GM18508 (cell line): ENCODE measurements around the gene AUH.

Experiments used
- ATAC-seq: cut with Tn5 transposase; IDR thresholded peaks from one replicate; pipeline ENCODE4 v1.9.1; 2021; ENCODE audit warnings: moderate number of reproducible peaks; ENCODE audit not compliant: insufficient read depth, unreplicated experiment

The AUH gene

DNA sequence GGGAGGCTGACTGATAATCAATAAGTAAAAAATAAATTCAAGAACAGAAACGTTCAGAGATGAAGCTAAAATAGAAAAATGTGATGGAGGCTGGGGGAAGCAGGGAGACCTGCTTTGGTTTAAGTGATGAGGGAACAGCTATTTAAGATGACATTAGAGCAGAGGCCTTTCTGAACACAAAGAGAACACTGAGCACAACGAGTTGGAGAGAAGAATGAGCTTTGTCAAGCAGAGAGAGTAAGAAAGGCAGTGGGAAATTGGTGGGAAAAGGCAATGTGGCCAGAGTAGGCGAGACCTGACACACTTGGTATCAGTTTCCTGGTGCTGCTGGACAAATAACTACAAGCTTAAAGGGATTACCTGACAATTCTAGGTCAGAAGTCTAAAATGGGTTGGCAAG lies 20.0 kb downstream of the AUH start:
- no peak for ATAC-seq

DNA sequence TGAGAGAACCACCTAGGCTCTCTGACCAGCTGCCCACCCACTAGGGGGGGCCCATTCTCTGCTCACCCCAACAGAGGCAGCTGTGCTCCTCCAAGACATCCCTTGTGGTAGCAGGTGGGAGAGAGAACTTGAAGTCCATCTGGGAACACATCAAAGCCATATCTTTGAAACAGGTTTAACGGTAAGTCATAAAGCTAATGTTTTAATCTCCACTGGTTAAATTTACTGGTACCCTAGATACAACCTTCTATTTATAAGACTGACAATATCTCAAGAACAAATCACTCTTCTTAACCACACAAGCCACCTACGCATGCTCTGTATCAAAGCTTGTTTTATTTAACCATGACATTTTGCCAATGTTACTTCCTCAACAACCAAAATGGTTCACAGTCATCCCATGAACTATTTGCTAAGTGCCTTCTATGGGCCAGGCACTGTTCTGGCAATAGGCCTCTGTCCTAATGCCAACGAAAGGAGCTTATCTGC lies 20.4 kb downstream of the AUH start:
- ATAC-seq, result no peak

DNA sequence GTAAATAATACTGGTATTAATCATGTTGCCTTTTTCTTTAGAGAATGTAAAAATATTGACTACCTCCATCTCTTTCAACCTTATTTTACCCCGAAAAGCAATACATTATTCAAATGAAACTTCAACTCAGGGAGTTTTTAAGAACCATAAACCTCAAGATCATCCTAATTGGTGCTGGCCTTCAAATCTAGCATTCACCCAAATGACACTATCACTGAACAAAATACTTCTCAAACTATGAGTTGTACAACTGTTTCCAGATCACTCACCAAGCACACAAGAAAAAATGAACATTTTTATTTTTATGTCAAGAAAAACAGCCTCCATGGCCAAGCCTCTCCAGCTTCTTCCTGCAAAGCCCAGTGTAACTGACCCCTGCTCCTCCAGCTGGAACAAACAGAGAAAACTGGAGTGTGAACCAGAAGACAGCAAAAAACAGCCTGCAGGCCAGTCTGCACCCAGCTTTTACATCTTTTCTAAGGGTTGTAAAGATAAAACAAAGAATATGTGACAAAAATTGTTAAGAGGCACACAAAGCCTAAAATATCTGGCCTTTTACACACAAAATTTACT lies 21.2 kb downstream of the AUH start:
- no peak for ATAC-seq

DNA sequence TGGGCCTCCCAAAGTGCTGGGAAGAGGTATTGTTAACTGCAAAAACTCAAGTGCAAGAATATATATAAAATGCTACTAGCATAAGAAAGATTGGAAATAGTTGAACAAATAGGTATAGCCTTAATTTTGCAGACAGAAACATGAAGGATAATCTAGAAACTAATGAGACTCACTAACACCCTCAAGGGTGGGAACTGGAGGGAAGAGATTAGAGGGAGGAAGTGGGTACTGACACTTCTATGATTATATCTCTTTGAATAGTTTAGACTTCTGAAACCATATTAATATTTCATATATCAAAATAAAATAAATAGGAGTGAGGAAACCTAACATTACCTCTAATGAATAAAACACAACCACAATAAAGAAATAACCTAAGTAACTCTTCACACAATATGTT lies 23.0 kb downstream of the AUH start:
- ATAC-seq, result no peak

DNA sequence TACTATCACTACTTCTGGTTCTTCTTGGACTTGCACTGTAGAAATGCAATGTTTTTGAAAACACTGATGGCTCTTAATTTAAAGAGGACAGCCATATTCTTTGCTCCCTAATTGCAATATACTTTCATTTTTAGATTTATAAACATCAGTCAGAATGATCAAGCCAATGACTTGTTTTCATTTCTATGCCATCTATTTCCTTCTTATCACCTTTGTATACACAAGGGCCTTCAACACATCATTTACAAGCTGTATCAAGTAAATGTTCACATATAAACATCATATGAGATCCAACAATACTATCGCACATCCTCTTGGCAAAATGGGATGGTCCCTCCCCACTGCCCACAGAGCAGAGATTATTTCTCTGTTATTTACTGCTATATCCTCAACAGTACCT lies 24.9 kb downstream of the AUH start:
- ATAC-seq, result no peak

DNA sequence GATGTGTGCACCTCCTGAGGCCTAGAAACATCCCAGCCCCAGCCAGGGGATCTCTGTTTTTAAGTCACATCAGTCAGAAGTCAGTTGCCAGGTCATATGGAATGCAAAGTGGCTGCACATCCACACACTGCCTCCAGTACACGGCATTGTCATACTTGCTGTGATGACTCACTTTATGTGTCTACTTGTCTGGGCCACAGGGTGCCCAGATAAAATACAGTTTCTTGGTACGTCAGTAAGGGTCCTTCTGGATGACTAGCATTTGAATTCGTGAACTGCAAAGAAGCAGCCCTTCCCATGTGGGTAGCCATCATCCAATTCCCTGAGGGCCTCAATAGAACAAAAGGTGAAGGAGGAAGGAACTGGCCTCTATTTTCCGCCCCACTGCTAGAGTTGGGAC lies 27.7 kb downstream of the AUH start:
- no peak for ATAC-seq

DNA sequence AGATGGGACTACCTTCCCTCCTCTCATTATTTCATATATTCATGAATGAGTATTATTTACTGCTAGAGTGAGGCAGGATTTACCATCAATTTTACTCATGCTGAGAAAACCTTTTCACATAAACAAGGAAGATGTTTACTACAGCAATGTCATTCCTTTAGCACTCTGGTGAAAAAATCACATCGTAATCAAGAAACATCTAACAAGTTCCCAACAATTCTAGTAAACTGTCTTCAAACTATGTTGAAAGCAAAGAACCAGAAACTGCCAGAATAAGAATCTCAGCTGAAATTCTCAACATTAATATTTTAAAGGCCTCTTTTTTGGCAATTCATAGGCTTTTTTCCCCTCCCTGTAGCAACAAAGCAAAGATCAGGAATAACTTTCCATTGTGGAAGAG lies 28.2 kb downstream of the AUH start:
- no peak for ATAC-seq

DNA sequence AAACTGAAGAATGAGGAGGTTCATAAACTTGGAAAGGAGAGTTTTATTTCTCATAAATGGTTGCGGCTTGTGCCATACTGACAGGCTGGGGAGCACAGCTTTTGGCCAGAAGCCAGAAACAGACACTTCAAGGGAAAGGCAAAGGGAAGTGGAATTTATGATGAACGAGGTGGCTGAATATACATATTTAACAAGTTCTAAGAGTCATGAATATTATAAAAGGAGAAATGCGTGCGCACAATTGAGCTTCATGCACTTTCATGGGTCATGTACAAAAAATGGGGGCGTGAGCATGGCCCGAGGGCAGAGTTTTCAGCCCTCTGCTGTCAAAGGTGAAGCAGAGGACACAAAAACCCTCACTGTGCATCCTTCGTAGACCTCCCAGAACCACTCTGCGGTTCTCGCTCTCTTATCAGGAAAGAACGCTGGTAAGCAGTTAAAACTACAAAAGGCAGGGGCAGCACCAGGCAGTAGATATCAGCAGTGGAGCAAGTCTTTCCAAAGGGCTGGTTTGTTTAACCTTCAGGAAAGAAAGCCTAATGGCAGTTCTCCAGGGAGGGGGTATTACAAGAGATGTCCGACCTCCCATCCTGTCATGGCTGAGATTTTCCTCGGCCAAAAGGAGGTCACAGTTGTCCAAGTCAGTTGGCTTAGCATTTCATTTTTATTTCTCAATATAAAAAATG lies 29.0 kb downstream of the AUH start:
- ATAC-seq, result no peak

DNA sequence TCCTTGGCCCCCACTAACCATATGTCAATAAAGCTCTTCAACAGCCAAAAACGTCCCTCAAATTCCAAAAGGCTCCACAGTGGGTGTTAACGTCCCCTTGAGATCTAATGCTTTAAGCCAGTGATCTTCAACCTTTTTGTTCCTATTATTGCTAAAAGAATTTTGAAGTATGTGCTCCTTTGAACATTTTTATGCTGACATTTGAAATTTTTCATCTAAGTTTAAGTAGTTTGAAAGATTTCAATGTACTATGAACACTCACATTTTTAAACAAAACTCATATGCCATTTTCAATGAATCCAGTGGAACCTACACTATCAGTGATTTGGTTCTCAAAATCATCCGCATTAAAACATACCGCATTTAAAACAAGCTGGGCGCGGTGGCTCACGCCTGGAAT lies 29.9 kb downstream of the AUH start:
- ATAC-seq, result no peak

DNA sequence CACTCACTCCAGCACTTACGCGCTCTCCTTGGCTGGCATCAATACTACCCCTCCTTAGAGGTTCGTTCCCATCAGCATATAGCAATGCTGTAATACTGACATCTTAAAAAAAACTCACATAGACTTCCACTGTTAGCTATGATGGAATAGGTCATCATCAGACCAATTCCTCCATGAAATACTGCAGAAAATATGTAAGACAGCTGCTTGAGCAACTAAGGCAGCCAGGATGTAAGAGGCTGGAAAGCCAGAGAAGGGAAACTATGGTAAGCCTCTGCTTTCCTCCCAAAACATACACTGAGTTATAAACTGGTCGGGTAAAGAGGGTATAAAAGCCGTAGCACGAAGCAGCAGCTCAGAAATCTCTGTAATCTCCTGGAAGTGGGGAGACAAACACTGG lies 33.5 kb downstream of the AUH start:
- ATAC-seq, result no peak

DNA sequence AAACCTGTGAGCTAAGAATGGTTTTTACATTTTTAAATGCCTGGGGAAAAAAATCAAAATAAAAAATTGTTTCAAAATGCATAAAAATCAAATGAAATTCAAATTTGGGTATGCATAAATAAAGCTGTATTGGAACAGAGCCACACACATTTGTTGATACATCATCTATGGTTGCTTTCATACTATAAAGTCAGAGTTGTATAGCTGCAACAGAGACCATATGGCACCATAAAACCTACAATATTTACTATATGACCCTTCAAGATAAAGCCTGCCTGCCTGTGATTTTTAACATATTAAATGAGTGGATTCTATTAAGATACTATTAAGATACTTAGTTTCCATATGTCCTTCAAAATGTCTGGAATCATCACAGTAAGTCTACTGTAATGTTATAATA lies 40.0 kb downstream of the AUH start:
- ATAC-seq, result no peak

DNA sequence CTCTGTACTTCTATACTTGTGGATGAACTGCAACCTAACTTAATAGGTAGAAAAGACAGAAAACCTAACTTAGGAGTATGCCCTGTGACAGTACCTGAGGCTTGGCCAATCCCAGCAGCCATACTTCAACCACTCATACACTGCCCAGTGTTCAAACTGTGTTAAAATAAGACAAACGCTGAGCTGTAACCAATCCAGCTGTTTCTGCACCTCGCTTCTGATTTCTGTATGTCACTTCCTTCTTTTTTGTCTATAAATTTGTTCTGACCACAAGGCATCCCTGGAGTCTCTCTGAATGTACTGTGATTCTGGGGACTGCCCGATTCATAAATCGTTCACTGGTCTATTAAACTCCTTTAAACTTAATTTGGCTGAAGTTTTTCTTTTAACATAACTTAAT lies 41.4 kb downstream of the AUH start:
- no peak for ATAC-seq

DNA sequence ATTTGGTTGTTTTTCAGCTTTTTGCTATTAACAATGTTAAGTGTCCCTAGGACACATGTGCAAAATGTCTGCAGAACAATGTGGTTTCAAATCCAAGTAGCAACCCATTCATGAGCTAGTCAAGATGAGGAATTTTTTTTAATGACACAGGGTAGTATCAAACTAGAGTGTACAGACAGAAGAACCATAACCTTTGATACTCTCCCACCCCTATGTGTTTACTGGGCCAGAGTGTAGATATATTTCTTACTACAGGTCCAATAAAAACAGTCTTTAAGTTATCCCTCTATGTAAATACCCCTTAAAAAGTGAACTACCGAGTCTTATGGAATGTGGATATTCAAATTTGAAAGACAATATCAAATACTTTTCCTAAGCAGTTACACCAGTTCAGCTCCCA lies 45.6 kb downstream of the AUH start:
- ATAC-seq, result no peak

DNA sequence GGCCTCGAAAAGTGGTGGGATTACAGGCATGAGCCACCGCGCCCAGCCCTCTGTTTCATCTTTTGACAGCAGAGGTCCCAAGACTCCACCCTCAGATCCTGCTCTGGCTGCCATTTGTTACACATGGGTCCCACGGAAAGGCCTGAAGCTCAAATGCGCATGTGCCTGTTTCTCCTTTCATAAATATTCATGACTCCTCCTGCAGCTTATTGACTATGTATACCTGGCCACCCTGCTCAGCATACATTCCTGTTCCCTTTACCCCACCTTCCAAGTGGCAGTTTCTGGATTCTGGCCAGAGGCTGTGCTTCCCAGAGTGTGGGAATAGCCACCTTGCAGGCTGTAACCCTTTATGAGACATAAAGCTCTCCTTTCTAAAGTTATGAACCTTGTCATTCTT lies 46.5 kb downstream of the AUH start:
- ATAC-seq, result no peak

DNA sequence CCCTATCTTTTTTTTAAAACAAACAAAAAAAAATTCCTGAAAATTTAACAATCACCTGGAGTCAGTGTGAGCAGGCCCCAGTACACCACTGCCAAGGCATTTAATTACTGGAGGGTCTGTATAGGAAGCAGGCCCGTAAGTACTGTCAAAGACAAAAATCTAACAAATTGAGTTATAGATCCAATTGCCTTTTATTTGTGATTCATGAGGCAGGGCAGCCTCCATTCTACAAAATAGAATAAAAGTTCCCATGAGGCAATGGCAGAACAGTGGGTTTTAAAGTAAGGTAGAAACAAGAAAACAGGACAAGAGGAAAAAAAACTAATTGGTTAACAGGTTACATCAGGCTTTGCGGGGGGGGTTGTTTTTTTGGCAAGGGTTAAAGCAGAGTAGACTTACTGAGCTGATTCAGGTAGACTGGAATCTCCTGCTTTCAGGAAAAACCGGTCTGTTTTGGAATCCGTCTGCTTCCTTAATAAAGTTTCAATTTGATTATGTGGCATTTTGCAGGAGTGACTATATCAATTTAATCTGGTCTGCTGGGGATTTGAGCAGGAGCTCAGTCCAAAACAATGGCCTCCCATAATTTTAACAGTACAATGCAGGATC lies 48.9 kb downstream of the AUH start:
- no peak for ATAC-seq

DNA sequence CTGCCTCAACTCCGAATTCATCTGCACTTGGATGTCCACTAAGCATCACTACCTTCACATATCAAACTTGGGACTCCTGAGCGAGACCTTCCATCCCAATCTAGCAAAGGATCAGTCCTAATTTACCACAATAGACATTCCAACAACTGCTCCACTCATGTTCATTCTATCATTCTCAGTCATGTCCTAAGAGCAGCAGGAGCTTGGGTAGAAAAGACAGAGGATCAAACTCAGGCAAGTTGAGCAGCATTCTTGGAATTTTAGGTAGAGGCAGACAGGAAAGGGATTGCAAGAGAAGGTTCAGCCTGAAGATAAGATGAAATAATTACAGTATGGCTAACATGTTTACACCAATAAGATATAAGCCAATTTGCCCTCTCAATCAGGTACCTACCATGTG lies 51.7 kb downstream of the AUH start:
- no peak for ATAC-seq

DNA sequence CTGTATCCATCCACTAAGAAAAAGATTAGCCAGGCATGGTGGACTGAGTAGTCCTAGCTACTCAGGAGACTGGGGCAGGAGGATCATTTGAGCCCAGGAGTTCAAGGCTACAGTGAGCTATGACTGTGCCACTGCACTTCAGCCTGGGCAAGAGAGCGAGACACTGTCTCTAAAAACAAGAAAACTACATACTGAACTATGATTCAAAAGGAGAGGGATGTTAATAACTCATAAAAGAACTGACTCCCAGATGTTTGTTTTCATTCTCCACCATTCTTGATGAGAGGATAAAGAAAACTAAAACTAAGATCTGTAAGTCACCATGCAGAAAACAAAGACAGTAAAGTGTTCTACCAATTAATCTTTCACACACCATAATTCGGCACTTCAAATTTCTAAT lies 53.5 kb downstream of the AUH start:
- no peak for ATAC-seq

DNA sequence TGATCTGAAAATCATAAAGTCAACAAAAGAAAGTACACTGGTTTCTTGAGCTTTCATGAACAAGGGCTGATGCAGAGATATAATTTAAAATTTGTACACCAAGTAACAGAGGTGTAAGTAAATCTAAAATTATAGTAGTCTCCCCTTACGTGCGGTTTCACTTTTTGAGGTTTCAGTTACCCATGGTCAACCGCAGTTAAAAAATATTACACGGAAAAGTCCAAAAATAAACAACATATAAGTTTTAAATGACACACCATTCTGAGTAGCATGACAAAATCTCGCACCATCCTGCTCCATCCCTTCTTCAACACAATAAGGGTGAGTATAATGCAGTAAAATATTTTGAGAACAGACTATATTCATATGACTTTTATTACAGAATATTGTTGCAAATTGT lies 54.4 kb downstream of the AUH start:
- no peak for ATAC-seq

DNA sequence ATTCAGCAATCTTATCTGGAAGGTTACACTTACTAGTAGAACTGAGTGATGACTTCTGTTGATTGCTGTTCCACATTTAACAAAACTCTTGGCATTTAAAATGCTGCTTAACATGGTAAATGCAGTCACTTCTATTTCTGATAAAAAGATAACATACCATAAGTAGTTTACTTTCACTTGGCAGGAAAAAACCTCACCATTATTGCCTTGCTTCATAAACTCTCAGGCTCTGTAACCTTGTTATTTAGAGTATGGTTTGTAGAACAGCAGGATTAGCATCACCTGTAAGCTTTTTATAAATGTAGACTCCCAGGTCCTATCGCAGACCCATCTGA lies 55.5 kb downstream of the AUH start:
- no peak for ATAC-seq

DNA sequence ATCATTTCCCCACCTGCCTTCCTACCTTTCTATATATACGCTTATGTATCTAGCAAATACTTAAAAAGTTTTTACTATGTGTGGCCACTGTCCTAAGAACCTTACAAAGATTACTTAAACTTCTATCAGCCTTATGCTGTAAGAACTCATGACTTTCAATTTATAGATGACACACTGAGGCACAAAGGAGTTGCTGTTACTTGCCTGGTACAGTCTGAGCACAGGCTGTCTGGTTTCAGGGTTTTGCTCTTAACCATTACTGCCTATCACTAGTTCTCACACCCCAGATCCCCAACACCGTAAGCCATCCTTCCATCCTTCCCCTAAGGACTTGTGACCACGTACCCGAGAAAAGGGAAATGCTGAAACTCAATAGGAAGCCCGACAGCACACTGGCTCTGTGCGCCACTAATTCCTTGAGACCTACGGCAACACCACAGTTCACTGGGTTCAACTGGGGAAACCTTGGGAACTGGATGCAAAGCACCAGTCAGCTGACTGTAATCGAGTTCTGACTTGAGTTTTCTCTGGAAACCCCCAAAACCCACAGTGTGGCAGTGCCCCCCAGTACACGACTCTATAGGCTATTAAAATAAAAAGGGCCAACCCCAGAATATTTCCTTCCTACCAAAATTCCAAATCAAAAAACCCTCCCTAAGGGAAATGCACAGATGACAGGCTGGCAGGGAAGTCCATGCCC lies 56.0 kb downstream of the AUH start:
- ATAC-seq, result no peak

DNA sequence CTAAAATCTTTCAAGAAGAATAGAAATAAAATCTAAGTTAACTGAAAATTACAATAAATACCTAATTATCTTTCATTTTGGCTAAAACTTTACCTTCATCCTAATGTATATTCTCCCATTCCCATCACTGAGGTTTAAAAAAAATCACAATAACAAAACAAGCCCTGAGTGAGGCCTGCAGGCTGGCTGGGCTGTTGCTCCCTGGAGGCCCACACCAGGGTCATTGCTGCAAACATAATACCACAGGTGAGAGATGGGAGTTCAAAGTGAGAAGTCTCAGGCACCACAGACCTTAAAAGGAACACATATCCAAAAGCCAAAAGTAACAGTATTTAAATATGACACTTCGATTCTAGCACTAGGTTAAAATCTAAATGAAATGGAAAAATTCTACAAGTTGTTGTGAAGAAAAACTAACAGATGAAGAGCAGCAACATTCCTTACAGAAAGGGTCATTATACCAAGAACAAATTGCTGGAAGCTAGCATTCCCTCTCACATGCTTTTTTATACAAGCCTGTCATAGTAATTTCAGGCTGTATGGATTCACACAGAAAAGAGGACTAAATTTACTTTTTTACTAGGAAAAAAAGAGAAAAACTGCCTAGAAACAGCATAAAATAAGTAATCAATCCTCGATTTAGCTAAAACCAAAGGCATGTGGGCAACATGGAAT lies 57.8 kb downstream of the AUH start:
- ATAC-seq, result no peak
